Naive B cell (primary cell): Measurements from ENCODE around the gene SMIM41. TPM values are rescaled to one million over a fixed set of nuclear protein-coding genes. Genes with fewer than 3 reads are reported as not detected.
A peak's percentile ranks its signal among the peaks of the same experiment; 100 is the strongest.

ENCODE experiments used
- ATAC-seq, 2 donors: fragments of 150-1000 bp; cut with Tn5 transposase; 2 replicates each; pipeline ENCODE4 v1.10.0; 2021; ENCODE audit warnings: low read depth in 2 of 2, mild to moderate bottlenecking in 2 of 2, moderate library complexity in 2 of 2
- DNase-seq: peaks from one replicate; pipeline ENCODE4 v3.0.0; 2022
- H3K27ac Mint-ChIP-seq, 6 donors: one replicate each; pipeline ENCODE4 v1.8.0; 2020 to 2022; ENCODE audit warnings: mild to moderate bottlenecking in 6 of 6, mixed read lengths in 6 of 6, moderate library complexity in 5 of 6, inconsistent platforms in 2 of 6
- H3K27me3 Mint-ChIP-seq, 3 donors: one replicate each; pipeline ENCODE4 v1.8.0; 2021 to 2022; ENCODE audit warnings: mixed read lengths in 3 of 3, mild to moderate bottlenecking in 1 of 3
- H3K36me3 Mint-ChIP-seq, 2 donors: one replicate each; pipeline ENCODE4 v1.8.0; 2020 to 2022; ENCODE audit warnings: mixed read lengths in 2 of 2, inconsistent platforms in 1 of 2, mild to moderate bottlenecking in 1 of 2
- H3K4me1 Mint-ChIP-seq, 3 donors: one replicate each; pipeline ENCODE4 v1.8.0; 2020 to 2022; ENCODE audit warnings: mixed read lengths in 3 of 3, inconsistent platforms in 1 of 3, mild to moderate bottlenecking in 1 of 3, moderate library complexity in 1 of 3
- H3K4me3 Mint-ChIP-seq, 8 donors: one replicate each; pipeline ENCODE4 v1.8.0; 2020 to 2022; ENCODE audit warnings: mild to moderate bottlenecking in 8 of 8, mixed read lengths in 8 of 8, moderate library complexity in 8 of 8, inconsistent platforms in 2 of 8
- H3K9me3 Mint-ChIP-seq, 7 donors: one replicate each; pipeline ENCODE4 v1.8.0; 2020 to 2022; ENCODE audit warnings: mixed read lengths in 7 of 7, mild to moderate bottlenecking in 5 of 7, inconsistent platforms in 2 of 7, moderate library complexity in 1 of 7
- polyA plus RNA-seq, 6 donors: library from polyadenylated mRNA; unstranded; fragments of 300-500 nt; fragmentation: Illumina TruSeq; gene quantifications; one replicate each; pipeline ENCODE4 v1.2.3, GENCODE V29; 2021; ENCODE audit warnings: low read depth in 6 of 6

The SMIM41 gene
- polyA plus RNA-seq, 6 donors from 2014 or later, result not detected

DNA sequence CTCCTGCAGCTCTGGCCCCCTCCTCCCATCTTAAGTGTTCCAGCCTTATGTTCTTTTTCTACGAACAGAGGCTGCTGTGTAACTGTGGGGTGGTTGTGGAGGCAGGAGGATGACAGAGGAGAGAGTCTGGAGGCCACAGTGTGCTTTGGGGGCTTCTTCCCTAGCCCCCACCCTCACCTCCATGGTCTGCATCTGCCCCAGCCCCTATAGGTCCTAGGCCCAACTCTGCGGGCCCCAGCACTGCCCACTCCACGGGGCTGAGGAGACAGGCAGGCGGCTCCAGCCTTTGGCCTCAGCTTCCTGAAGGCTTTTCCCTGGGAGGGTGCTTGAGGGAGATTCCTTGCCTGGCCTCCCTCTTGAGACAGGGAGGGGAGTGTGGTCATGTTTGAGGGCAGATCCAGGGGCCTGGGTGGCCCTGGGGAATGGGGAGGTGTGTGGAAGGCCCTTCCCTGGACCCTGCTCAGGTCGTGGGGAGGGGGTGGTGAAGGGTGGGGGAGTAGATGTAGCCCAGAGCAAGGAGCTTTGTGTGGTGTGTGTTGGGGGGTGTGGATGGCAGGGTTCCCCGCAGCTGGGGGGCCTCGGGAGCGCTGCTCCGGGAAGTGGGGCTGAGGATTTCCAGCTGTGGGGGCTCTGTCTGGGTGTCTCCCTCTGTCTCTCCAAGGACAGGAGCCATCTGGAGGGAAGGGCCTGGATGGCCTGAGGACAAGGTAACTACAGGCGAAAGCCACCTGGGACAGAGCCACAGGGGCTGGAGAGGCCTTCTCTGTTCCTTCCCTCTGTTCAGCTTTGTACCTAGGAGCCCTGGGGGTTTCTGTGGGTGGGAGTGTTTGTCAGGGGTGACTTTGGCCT is 1.1 kb downstream of the SMIM41 start:
- peak overlapping the region; percentile 88 to 96 (median 94) for H3K27ac Mint-ChIP-seq
- peaks cover 29 to 48% (median 45%) of the 10 kb centered on the region in 3 donors for H3K4me1 Mint-ChIP-seq
- H3K27me3 Mint-ChIP-seq, result no peaks in the 10 kb centered on the region
- DNase-seq, result no peak
- H3K36me3 Mint-ChIP-seq, result peaks cover 8 to 11% of the 10 kb centered on the region in 2 donors
- ATAC-seq, result peak; percentile 2 to 3
- H3K9me3 Mint-ChIP-seq, result no peaks in the 10 kb centered on the region
- peak overlapping the region in 6 of 8 donors; percentile 55 to 82 (median 80) for H3K4me3 Mint-ChIP-seq

DNA sequence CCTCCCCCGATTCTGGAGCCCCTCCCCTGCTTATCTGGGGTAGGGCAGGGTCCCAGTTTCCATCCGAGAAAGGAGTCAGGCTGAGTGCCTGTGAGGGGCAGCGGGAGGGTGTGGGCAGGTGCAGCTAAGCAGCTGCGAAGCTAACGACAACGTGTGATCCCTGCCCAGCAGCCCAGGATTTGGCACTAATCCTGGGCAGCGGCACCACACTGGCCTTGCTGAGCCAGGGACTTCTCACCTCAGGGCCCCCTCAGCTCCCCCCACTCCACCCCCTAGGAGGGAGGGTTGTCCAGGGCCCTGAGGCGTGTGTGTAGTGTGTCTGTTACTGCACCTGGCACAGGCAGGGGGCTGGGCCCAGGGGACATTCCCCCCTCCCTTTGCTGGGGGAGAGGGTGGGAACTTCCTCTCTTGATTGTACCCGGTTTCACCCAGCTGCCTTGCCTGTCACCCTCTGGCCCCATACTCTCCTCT is 1.8 kb downstream of the SMIM41 start:
- peak; percentile 96 to 97 for ATAC-seq
- Mint-ChIP-seq H3K27me3 (no peaks in the 10 kb centered on the region), H3K27ac (peak overlapping the region; percentile 88 to 96 (median 94)), H3K4me3 (peak overlapping the region in 7 of 8 donors; percentile 55 to 82 (median 80)), H3K4me1 (peaks cover 29 to 45% (median 44%) of the 10 kb centered on the region in 3 donors), H3K36me3 (peaks cover 8 to 11% of the 10 kb centered on the region in 2 donors), H3K9me3 (no peaks in the 10 kb centered on the region)
- peak; percentile 91 for DNase-seq

DNA sequence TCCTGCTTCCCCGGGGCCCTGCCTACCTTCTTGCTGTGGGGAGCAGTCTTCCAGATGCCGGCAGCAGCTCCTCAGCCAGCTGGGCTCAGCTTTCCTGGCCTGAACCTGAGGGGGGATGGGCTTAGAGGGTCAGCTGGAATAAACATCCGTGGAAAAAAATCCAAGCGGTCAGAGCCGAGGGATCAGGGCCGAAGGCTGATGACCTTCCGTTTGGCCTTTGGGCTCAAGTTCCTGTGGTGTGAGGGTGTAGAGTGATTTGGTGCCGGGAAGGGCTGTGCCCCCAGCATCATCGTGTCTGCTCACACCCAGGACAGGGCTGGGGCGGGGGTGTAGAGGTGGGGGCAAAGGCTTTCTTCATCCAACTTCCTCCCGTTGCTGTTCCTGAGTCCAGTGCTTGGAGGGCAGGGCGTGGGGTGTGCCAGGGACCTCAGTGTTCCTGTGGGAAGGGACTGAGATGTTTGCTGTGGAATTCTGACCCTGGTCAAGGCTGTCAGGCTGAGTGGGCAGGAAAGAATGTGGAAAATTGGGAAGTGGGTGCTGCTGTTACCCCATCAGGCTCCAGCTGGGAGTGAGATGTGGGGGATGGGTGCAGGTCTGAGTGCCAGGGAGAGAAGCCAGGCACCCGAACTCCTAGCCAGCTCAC is 2.6 kb downstream of the SMIM41 start:
- peaks cover 29 to 43% (median 39%) of the 10 kb centered on the region in 3 donors for H3K4me1 Mint-ChIP-seq
- H3K27me3 Mint-ChIP-seq, result peaks cover 1 to 8% (median 4%) of the 10 kb centered on the region in 3 donors
- peak overlapping the region; percentile 86 to 96 (median 93) for H3K27ac Mint-ChIP-seq
- ATAC-seq (no peak), DNase-seq (no peak)
- H3K4me3 Mint-ChIP-seq, result peak overlapping the region in 7 of 8 donors; percentile 55 to 82 (median 79)
- H3K9me3 Mint-ChIP-seq, result no peaks in the 10 kb centered on the region
- peaks cover 7 to 8% of the 10 kb centered on the region in 2 donors for H3K36me3 Mint-ChIP-seq

DNA sequence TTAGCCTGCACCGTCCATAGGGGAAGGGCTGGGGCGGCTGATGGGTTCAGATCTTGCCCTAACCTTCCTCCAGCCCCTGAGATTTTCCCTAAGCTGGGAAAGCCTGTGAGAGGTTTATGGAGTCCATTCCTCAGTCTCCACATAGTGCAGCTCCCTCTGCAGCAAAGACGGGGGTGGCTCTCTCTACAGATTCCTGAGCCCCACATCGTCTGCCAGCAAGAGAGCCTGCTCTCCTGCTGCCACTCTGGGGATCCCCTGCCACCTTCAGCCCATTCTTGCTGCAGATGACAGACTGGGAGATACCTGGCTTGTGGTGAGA is 3.1 kb downstream of the SMIM41 start:
- ATAC-seq (no peak), DNase-seq (no peak)
- Mint-ChIP-seq H3K27me3 (peaks cover 3 to 13% (median 9%) of the 10 kb centered on the region in 3 donors), H3K4me3 (peak overlapping the region in 3 of 8 donors; percentile 40 to 80 (median 80)), H3K36me3 (peaks cover 5% of the 10 kb centered on the region in 2 donors), H3K4me1 (peaks cover 29 to 43% (median 39%) of the 10 kb centered on the region in 3 donors), H3K27ac (peak overlapping the region in 5 of 6 donors; percentile 67 to 96 (median 90)), H3K9me3 (no peaks in the 10 kb centered on the region)

DNA sequence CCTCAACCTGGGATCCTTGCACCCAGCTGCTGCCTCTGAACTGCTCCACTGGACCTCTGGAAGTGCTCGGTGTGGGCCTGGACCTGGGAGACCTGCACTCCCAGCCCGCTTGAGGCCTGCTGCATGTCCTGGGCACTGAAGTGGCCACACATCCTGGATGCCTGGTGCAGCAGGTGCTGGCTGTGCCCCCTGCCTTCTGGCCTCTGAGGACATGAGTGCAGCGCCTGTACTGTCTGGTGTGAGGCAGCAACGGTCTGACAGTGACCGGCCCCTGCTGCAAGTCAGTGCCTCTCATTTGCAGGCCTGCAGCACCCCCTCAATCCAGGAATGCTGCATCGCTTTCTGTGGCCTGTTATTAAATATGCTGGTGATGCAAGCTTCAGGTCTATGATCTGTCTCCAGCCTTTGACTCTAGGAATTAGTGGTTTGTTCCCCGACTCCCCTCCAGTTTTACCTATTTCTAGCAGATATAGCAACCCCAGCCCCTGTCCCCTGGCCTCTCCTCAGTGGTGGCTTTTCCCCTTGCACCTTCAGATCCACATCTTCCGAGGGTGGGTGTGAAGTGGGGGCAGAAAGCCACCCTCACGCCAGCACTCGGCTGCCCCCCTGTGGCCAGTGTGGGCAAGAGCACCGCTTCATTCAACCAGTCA is 3.6 kb downstream of the SMIM41 start:
- ATAC-seq (peak; percentile 15 to 29), DNase-seq (peak; percentile 77)
- peaks cover under 1% of the 10 kb centered on the region in 2 donors for H3K36me3 Mint-ChIP-seq
- H3K4me3 Mint-ChIP-seq, result peak overlapping the region in 7 of 8 donors; percentile 6 to 71 (median 55)
- peaks cover 30 to 44% (median 38%) of the 10 kb centered on the region in 3 donors for H3K4me1 Mint-ChIP-seq
- peak overlapping the region in 5 of 6 donors; percentile 89 to 96 (median 94) for H3K27ac Mint-ChIP-seq
- no peaks in the 10 kb centered on the region for H3K9me3 Mint-ChIP-seq
- peaks cover 8 to 17% (median 14%) of the 10 kb centered on the region in 3 donors for H3K27me3 Mint-ChIP-seq

DNA sequence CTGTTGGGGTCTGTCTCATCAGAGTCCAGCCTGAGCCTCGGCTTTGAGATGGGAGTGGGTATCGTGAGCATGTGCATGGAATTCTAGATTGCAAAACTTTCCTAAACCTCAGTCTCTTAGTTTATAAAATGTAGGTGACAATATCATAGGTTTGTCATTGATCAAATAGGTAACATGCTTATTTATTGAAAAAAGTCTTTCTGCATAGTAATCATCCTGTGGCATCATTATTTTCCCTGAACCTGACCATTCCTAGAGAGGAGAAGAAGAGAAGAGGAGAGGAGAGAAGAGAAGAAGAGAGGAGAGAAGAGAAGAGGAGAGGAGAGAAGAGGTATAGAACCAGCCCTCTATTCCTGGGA is 4.1 kb downstream of the SMIM41 start:
- no peak for DNase-seq
- peak overlapping the region in 4 of 8 donors; percentile 21 to 71 (median 55) for H3K4me3 Mint-ChIP-seq
- H3K9me3 Mint-ChIP-seq, result no peaks in the 10 kb centered on the region
- ATAC-seq, result no peak
- peaks cover 13 to 19% (median 19%) of the 10 kb centered on the region in 3 donors for H3K27me3 Mint-ChIP-seq
- peak overlapping the region in 2 of 6 donors; percentile 90 to 94 for H3K27ac Mint-ChIP-seq
- no peaks in the 10 kb centered on the region for H3K36me3 Mint-ChIP-seq
- H3K4me1 Mint-ChIP-seq, result peaks cover 34 to 47% (median 43%) of the 10 kb centered on the region in 3 donors

DNA sequence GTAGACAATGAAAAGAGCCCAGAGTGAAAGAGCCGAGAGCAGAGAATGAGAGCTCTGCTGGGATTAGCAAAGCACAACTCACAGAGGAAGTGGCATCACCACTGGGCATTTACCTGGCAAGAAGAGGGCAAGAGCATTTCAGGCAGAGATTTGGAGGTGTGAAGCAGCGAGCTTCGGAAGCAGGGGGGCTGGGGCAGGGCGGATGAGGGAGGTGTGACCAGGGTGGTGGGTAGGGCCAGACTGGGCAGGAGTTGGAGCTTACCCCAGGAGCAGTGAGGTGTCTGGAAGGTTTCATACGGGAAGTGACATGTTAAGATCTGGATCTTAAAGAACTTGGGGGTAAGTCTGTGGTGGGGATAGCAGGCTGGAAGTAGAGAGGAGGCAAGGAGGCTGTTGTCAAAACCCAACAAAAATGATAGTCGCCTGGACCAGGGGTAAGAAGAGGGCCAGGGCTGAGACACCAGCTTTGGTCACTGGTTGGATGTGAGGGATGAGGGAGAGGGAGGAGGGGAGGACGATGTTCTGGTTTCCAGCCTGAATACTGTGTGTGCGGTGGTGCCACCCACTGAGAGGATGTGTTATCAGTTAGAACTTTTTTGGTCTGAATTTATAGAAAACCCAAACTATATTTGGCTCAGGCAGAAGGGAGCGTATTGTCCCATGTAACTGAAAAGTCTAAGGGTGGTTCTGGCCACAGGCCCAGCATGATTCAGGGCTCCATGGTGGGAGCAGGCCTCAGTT is 5.2 kb downstream of the SMIM41 start:
- DNase-seq (no peak), ATAC-seq (no peak)
- no peaks in the 10 kb centered on the region for H3K9me3 Mint-ChIP-seq
- peaks cover 15 to 26% (median 26%) of the 10 kb centered on the region in 3 donors for H3K27me3 Mint-ChIP-seq
- H3K4me1 Mint-ChIP-seq, result peaks cover 37 to 52% (median 46%) of the 10 kb centered on the region in 3 donors
- peak overlapping the region in 2 of 6 donors; percentile 67 to 90 for H3K27ac Mint-ChIP-seq
- no peaks in the 10 kb centered on the region for H3K36me3 Mint-ChIP-seq
- no peak overlapping the region for H3K4me3 Mint-ChIP-seq

DNA sequence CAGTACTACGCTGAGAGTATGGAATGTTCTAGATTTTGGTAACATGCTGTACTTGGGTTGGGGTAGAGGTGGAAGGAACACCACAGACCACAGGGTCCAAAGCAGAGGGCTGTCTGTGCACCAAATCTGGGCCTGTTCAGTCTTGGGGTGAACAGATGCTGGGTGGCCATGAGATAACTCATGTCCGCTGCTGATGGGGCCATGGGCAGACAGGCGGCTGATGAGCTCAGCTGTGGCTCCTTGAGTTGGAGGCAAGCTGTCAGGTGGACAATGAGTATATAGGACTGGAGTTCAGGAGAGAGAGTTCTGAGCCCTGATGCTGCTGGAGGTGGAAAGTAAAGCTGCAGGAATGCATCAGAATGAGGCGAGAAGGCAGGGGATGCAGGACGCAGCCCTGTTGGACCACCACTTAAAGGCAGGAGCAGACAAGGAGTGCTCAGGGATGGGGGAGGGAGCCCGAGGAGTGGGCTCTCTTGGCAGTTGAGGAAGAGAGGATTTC is 6.2 kb downstream of the SMIM41 start:
- Mint-ChIP-seq H3K4me3 (peak overlapping the region in 1 of 8 donors; percentile 19), H3K9me3 (no peaks in the 10 kb centered on the region), H3K27me3 (peaks cover 15 to 33% (median 33%) of the 10 kb centered on the region in 3 donors), H3K27ac (no peak overlapping the region), H3K4me1 (peaks cover 34 to 45% (median 41%) of the 10 kb centered on the region in 3 donors), H3K36me3 (no peaks in the 10 kb centered on the region)
- ATAC-seq, result no peak
- DNase-seq, result no peak

DNA sequence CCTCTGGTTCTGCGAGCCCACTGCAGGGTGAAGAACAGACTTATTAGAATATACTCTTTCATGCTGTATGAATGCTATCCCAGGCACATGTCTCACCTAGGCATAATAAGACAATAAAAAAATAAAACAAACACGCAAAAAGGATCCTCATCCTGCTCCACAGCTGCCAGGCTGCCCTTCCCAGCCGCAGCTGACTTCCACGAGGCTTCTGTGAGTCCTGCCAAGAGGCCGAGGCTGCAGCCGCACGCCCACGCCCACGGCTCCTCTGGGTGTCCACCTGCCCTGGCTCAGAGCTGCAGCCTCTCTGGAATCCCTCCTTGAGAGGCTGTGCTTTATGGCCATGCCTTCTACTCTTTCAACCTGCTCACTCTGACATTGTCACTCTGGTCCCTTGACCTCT is 6.9 kb downstream of the SMIM41 start:
- no peak overlapping the region for H3K4me3 Mint-ChIP-seq
- DNase-seq (no peak), ATAC-seq (no peak)
- peak overlapping the region in 1 of 6 donors; percentile 87 for H3K27ac Mint-ChIP-seq
- H3K27me3 Mint-ChIP-seq, result peaks cover 21 to 39% (median 39%) of the 10 kb centered on the region in 3 donors
- H3K9me3 Mint-ChIP-seq, result no peaks in the 10 kb centered on the region
- H3K4me1 Mint-ChIP-seq, result peaks cover 31 to 39% (median 34%) of the 10 kb centered on the region in 3 donors
- H3K36me3 Mint-ChIP-seq, result no peaks in the 10 kb centered on the region

DNA sequence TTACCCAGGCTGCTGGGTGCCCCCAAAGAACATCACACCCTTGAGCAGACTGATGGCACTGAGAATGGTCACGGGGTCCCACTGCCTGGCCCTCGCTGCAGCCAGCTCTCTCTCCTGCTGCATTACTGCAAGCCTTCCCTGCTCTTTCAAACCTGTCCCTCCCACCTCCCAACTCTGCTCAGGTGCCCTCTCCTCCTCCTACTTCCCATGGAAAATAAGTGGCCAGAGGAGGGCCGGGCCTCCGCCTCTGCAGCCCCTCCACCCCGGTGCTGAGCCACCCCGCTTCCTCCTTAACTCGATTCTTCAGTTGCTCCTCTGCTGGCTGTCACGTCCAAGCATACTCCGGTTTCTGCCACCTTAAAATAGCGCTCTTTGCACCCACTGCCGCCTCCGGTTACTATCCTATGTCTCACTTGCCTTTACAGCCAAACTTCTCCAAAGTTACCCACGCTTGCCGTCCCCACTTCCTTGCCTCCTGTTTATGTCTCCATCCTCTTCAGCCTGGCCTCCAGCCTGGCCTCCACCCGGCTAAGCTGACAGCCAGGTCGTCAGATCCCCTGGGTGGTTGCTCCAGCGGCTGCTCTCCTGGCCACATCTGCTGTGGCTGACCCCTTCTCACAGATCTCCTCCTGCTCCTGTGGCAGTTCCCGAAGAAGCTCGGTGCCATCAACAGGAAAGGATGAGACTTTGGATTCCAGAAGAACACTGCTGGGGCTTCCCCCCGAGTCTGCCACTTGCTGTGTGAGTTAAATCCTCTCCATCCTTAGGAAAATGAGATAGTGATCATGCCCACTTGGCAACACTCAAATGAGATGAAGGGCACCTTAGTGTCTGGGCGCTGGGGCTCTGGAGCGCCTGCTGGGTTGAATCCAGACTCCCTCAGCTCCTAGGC is 7.7 kb downstream of the SMIM41 start:
- Mint-ChIP-seq H3K27me3 (peaks cover 26 to 47% (median 46%) of the 10 kb centered on the region in 3 donors), H3K4me1 (peaks cover 23 to 30% (median 26%) of the 10 kb centered on the region in 3 donors), H3K9me3 (no peaks in the 10 kb centered on the region), H3K4me3 (no peak overlapping the region), H3K27ac (peak overlapping the region in 4 of 6 donors; percentile 4 to 93 (median 70)), H3K36me3 (no peaks in the 10 kb centered on the region)
- ATAC-seq, result no peak
- DNase-seq, result no peak

DNA sequence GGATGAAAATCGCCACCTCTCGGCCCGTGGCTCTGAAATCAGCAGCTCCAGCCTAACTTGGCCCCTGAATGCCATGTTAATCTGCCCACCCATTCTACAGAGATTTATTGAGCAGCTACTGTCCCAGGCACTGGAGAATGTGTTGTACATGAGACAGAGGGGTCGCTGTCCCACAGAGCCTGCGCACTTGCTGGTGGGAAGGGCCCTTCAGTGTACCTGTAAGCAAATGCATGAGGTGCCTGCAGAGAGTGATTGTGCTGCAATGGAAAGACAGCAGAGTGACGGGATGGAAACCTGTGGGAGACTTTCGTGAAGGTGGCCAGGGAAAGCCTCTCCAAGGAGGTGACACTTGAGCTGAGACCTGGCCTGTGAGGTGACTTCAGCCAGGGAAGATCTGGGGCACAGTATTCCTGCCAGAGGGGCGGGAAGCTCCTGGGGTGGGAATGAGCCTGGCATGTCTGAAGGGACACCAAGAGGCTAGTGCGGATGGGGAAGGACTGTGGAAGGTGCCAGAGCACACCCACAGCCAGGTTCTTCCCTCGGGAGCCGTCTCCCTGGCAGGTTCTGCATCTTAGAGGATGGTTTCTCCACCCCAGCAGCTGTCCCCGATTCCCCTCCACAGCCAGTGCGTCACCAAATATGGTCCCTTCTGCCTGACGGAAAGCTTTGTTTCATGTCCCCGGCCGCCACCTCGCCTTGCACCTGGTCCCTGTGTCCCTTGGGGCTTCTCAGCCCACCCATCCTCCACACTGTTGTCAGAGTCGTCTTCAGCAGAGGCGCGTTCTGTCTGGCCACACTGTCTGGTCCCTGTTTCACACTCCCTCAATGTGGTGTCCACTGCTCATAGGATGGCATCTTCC is 8.7 kb downstream of the SMIM41 start:
- H3K9me3 Mint-ChIP-seq, result no peaks in the 10 kb centered on the region
- H3K27ac Mint-ChIP-seq, result peak overlapping the region in 5 of 6 donors; percentile 16 to 95 (median 54)
- H3K4me1 Mint-ChIP-seq, result peaks cover 17 to 20% (median 17%) of the 10 kb centered on the region in 3 donors
- H3K4me3 Mint-ChIP-seq, result peak overlapping the region in 6 of 8 donors; percentile 2 to 80 (median 43)
- peak; percentile 59 for DNase-seq
- ATAC-seq, result peak; percentile 86 to 94
- peaks cover 26 to 47% (median 46%) of the 10 kb centered on the region in 3 donors for H3K27me3 Mint-ChIP-seq
- H3K36me3 Mint-ChIP-seq, result no peaks in the 10 kb centered on the region
